Measurements from ENCODE around the gene CDK12.
"Not testable (repeated sequence)": the region's sequence is repeated elsewhere in the genome, so short reads cannot be mapped to it uniquely, and the experiment has no call there.

CDK12 gene

DNA sequence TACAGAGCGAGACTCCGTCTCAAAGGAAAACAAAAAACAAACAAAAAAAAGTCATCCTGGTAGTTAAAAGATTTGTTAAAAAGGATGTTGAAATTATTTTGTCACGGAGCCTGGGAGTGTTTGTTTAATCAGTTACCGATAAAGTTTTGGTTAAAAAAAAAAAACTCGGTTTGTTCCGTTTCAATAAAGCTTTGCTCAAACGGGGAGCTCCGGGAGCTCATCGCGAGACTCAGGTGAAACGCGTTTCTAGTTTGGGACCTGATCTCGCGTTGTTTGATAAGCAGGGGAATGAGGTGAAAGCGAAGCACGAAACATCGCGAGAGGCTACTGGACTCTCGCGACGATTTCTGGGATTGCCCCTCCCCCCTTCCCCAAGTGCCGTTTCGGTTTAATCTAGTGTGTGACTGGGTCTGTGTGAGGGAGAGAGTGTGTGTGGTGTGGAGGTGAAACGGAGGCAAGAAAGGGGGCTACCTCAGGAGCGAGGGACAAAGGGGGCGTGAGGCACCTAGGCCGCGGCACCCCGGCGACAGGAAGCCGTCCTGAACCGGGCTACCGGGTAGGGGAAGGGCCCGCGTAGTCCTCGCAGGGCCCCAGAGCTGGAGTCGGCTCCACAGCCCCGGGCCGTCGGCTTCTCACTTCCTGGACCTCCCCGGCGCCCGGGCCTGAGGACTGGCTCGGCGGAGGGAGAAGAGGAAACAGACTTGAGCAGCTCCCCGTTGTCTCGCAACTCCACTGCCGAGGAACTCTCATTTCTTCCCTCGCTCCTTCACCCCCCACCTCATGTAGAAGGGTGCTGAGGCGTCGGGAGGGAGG is at the start of gene CDK12:
TSS of gene CDK12 (plus strand) at position 374 of the 813 bp plus-strand sequence. CDS start 586 bp downstream, outside the sequence.
- DNase-seq: peak; percentile 92 to 94

DNA sequence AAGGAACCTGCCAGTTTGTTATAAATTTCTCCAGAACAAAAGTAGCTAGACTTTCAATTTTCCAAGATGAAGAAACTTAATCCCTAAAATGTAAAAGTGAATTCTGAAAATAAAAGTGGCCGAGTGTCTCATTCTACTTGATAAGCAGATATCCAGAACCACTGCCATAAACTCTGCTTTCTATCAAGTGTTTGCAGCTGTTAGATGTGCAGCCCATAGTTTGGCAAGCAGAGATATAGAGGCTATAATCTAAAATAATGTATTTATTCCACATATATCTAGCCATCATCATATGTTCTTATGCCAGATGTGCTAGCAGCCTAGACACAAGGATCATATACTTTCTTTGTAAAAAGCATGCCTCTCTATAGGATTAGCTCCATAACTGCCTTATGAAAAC is 45.1 kb upstream of the CDK12 start:
- DNase-seq: no peak

DNA sequence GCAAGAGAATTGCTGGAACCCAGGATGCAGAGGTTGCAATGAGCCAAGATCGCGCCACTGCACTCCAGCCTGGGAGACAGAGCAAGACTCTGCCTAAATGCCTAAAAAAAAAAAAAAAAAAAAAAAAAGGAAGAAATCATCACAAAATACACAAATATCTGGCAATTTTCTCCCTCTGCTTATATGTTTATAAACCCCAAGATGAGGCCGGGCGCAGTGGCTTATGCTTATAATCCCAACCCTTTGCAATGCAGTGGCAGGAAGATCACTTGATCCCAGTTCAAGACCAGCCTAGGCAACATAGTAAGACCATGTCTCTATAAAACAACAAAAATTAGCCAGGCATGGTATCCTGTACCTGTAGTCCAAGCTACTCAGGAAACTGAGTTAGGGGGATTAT is 31.7 kb upstream of the CDK12 start:
- DNase-seq: no peak

DNA sequence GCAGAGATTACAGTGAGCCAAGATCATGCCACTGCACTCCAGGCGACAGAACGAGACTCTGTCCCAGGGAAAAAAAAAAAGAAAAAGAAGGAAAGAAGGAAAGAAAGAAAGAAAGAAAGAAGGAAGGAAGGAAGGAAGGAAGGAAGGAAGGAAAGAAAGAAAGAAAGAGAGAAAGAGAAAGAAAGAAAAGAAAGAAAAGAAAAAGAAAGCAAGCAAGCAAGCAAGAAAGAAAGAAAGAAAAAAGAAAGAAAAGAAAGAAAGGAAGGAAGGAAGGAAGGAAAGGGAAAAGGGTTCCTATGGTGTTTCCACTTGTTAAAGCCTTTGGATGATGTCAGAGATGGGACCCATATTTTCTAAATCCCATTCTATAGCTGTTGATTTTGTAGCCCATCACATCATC is 21.4 kb upstream of the CDK12 start:
- not testable (repeated sequence) for DNase-seq

DNA sequence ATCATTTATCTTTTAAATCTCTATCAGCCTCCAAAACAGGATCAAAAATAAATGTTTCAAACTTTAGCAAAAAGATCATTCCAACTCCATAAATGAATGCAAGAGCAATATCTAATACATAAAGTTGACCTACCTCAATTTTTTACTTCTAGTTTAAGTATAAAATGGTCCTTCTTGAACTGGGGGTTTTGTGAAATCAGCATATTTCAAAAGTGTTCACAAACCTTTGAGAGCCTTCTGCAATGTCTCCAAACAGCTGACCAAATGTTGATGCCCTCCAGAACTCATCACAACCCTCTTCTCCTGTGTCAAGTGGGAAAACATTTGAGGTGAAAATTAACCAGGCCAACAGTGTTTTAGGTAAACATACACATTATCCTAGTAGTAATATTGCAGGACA is 18.0 kb upstream of the CDK12 start:
- no peak for DNase-seq

DNA sequence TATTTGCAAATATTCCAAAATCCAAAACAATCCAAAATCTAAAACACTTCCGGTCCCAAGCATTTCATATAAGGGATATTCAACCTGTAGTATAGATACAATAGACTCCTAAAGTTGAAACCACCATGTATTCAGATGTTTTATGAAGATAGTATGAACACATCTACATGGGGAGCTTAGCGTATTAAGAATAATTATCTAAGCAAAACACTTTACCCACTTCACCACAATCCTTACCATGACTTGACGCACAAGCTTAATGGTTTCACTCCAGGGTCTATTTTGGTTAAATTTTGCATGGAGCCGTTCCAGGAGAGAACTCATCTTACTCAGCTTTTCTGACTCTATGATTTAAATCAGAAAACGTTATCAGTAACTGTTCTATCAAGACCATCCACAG is 13.7 kb upstream of the CDK12 start:
- no peak for DNase-seq

DNA sequence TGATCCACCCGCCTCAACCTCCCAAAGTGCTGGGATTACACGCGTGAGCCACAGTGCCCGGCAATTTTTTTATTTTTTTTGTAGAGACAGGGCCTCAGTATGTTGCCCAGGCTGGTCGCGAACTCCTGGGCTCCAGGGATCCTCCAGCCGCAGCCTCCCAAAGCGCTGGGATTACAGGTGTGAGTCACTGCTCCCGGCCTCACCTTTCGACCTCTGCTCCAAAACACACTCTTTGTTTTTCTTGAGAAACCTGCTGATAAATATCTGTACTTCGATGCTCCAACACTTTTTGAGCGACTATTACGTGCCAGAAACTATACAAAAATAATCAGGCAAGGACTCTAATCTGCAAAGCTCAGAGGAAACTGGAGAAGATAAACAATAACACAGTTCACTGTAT is 11.2 kb upstream of the CDK12 start:
- DNase-seq: no peak

DNA sequence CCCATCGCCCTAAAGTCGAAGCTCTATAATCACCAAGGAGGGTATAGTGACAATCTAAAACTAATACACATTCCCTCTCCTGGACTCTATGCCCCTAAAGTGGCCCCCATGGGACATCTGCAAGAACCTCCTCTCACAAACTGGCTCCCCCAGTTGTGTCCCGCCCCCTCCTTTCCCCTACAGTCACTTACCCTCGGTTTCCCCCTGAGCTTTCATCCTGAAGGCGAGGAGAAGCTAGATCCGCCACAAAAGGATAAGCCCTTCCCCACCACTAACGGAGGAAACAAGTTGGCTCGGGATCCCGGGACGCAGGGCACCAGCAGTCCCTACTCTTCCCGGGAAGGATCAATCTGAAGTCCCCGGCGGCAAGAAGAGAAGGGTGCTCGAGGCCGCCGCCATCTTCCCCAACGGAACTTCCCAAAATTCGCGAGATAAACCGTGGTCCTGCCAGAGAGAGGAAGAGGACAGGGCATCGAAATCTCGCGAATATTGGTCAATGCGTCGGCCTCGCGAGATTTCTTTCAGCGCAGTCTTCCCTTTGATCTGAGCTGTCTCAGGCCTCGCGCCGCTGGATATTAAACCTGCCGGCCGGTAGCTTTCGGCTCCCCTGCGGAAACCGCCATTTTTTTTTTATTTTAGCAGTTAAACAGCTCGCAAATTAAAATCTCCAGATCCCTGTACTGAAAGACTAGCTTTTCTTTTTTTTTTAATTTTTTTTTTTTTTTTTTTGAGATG is 10.3 kb upstream of the CDK12 start, which contains the start of gene MED1:
TSS of gene MED1 (minus strand) at position 417 of the 735 bp plus-strand sequence. CDS start at position 216, 201 bp downstream.
- peak; percentile 87 to 89 for DNase-seq

DNA sequence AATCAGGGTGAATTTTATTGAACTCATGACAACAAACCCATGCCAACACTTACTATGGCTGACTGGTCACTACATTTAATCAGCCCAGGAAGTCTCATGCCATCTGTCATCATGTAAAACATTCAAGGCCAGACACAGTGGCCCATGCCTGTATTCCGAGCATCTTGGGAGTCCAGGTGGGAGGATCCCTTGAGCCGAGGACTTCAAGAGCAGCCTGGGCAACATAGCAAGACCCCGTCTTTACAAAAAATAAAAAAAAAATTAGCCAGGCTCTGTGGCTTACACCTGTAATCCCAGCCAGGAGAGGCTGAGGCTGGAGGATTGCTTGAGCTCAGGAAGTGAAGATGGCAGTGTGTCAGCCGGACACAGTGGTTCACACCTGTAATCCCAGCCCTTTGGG is 5.4 kb upstream of the CDK12 start:
- no peak for DNase-seq

DNA sequence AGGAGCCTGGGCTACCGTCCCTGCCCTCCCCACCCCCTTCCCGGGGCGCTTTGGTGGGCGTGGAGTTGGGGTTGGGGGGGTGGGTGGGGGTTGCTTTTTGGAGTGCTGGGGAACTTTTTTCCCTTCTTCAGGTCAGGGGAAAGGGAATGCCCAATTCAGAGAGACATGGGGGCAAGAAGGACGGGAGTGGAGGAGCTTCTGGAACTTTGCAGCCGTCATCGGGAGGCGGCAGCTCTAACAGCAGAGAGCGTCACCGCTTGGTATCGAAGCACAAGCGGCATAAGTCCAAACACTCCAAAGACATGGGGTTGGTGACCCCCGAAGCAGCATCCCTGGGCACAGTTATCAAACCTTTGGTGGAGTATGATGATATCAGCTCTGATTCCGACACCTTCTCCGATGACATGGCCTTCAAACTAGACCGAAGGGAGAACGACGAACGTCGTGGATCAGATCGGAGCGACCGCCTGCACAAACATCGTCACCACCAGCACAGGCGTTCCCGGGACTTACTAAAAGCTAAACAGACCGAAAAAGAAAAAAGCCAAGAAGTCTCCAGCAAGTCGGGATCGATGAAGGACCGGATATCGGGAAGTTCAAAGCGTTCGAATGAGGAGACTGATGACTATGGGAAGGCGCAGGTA is 762 bp downstream of the CDK12 start:
- no peak for DNase-seq

DNA sequence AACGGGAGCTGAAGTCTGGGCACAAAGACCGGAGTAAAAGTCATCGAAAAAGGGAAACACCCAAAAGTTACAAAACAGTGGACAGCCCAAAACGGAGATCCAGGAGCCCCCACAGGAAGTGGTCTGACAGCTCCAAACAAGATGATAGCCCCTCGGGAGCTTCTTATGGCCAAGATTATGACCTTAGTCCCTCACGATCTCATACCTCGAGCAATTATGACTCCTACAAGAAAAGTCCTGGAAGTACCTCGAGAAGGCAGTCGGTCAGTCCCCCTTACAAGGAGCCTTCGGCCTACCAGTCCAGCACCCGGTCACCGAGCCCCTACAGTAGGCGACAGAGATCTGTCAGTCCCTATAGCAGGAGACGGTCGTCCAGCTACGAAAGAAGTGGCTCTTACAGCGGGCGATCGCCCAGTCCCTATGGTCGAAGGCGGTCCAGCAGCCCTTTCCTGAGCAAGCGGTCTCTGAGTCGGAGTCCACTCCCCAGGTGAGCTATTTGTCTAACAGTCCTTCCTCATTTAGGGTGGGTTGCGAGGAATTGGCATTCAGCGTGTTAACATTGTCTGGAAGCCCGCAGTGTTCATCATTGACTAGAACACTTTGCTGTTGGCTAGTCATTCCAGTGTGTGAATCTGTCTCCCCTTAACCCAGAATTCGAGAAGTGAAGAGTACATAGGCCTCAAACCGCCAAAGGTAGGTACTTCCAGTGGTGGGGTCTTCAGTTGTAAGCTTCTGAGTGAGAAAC is 1.5 kb downstream of the CDK12 start:
- no peak for DNase-seq

DNA sequence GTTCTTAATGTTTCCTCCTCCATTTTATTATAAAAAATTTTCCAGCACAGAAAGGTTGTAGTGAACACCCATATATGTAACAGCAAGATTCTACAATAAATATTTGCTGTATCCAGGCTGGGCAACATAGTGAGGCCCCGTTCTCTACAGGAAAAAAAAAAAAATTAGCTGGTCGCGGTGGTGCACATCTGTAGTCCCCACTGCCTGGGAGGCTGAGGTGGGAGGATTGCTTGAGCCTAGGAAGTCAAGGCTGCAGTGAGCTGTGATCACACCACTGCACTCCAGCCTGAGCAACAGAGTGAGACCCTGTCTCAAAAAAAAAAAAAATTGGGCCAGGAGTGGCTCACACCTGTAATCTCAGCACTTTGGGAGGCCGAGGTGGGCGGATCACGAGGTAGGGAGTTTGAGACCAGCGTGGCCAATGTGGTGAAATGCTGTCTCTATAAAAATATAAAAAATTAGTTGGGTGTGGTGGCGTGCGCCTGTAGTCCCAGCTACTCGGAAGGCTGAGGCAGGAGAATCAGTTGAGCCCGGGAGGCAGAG is 3.4 kb downstream of the CDK12 start:
- not testable (repeated sequence) for DNase-seq

DNA sequence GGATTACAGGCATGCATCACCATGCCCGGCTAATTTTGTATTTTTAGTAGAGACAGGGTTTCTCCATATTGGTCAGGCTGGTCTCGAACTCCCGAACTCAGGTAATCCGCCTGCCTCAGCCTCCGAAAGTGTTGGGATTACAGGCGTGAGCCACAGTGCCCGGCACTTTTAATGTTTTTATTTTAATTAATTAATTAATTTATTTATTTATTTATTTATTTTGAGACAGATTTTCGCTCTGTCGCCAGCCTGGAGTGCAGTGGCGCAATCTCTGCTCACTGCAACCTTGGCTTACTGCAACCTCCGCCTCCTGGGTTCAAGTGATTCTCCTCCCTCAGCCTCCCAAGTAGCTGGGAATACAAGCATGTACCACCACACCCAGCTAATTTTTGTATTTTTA is 7.3 kb downstream of the CDK12 start:
- not testable (repeated sequence) for DNase-seq

DNA sequence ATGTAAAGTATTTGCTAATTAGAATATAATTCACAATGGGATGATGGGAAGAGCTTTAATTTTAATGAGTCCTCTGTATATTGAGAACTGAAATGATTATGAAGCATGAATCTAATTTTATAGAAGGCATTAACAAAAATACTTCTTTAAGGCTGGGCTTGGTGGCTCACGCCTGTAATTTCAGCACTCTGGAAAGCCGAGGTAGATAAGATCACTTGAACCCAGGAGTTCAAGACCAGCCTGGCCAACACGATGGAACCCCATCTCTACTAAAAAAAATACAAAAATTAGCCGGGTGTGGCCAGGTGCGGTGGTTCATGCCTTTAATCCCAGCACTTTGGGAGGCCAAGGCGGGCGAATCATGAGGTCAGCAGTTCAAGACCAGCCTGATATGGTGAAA is 12.0 kb downstream of the CDK12 start:
- no peak for DNase-seq

DNA sequence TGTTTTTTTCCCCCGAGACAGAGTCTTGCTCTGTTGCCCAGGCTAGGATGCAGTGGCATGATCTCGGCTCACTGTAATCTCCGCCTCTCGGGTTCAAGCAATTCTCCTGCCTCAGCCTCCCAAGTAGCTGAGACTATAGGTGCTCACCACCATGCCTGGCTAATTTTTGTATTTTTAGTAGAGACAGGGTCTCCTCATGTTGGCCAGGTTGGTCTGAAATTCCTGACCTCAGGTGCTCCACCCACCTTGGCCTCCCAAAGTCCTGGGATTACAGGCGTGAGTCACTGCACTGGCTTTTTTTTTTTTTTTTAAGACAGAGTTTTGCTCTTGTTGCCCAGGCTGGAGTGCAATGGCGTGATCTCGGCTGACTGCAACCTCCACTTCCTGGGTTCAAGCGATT is 18.3 kb downstream of the CDK12 start:
- DNase-seq: not testable (repeated sequence)

DNA sequence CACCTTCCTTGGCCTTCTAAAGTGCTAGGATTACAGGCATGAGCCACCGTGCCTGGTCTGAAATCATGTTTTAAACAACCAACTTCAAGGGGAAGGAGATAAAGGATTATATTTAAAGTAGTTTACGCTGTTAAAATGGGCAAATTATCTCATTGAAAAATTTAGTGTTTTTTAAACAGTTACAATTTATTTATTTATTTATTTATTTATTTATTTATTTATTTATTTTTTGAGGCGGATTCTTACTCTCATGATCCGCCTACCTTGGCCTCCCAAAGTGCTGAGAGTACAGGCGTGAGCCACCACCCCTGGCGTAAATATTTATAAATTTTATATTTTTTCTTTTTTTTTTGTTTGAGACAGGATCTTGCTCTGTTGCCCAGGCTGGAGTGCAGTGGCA is 22.2 kb downstream of the CDK12 start:
- DNase-seq: no peak

DNA sequence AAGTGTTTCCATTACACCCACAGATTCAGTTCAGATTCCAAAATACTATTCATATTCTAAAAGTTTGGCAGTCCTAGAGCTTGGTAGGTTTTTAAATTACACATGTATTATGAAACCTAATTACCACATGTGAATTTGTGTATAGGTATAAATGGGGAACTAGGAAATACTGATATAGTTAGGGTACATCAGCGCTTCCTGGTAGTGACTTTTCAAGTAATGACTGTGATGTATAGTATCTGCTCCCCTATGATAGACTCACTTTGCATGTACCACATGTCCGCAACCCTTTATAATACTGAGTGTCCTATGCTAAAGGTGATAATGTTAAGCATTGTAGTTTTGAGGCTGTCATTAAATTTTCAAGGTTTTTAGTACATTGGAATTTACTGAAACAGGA is 22.9 kb downstream of the CDK12 start:
- DNase-seq: no peak

DNA sequence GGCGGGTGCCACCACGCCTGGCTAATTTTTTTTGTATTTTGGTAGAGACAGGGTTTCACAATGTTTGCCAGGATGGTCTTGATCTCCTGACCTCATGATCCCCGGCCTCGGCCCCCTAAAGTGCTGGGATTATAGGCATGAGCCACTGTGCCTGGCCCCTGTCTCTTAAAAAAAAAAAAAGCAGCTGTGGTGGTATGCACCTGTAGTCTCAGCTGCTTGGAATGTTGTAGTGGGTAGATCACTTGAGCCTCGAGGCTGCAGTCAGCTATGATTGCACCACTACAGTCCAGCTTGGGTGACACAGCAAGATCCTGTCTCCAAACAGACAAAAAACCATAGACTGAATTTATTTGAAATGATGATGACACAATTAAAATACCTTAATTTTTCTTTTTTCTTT is 24.3 kb downstream of the CDK12 start:
- DNase-seq: no peak

DNA sequence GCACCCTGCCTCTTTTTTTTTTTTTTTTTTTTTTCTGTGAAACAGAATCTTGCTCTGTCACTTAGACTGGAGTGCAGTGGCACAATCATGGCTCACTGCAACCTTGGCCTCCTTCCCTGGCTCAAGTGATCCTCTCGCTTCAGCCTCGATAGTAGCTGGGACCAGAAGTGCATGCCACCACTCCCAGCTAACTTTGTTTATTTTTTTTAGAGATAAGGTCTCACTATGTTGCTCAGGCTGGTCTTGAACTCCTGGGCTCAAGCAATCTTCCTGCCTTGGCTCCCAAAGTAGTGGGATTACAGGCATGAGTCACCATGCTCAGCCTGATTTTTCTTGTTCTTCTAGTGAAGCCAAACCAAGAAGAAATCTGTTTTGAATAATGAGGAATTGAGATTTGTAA is 25.0 kb downstream of the CDK12 start:
- DNase-seq: no peak

DNA sequence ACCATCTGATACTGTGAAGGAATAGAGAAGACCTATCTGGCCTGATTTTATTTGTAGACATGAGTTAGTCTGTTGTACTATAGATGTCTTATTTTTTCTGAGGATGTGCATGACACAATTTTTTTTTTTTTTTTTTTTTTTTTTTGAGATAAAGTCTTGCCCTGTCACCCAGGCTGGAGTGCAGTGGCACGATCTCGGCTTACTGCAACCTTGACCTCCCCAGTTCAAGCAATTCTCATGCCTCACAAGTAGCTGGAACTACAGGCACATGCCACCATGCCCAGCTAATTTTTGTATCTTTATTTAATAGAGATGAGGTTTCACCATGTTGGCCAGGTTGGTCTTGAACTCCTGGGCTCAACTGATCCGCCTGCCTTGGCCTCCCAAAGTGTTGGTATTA is 26.2 kb downstream of the CDK12 start:
- not testable (repeated sequence) for DNase-seq

DNA sequence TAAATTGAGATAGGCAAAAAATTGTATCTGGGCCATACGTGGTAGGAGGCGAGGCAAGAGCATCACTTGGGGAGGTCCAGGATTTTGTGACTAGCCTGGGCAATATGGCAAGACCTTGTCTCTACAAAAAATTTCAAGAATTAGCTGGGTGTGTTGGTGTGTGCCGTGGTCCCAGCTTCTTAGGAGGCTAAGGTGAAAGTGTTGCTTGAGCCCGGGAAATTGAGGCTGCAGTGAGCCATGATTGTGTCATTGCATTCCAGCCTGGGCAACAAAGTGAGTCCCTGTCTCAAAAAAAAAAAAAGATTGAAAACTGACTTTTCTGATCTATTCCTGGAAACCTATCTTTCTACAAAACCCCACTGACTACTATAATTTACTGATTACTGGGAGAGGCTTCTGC is 26.7 kb downstream of the CDK12 start:
- DNase-seq: no peak

DNA sequence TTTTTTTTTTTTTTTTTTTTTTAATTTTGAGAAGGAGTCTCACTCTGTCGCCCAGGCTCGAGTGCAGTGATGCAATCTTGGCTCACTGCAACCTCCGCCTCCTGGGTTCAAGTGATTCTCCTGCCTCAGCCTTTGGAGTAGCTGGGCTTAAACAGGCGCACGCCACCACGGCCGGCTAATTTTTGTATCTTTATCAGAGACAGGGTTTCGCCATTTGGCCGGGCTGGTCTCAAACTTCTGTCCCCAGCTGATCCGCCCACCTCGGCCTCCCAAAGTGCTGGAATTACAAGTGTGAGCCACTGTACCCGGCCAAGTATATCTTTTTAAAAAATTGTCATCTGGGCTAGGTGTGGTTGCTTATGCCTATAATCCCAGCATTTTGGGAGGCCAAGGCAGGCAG is 35.6 kb downstream of the CDK12 start:
- not testable (repeated sequence) for DNase-seq

DNA sequence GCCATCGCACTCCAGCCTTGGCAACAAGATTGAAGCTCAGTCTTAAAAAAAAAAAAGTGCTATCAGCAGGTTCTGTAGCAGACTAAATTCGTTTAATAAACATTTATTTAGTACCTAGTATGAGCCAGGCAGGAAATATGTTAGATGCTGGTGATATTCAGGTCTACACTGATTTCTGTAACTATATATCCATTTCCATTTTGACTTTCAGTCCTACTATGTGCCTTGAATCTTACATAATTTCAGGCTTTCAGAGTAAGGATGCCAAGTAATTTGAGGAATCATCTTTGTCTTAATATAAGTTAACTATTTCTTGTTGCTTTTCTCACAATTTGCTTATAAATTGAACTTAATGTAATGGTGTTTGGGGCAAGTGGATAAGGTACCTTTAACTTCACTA is 46.2 kb downstream of the CDK12 start:
- no peak for DNase-seq
